Endothelial cell of umbilical vein (primary cell): ENCODE measurements around the gene TOR4A. TPM values are rescaled to one million over a fixed set of nuclear protein-coding genes. Genes with fewer than 3 reads are reported as not detected.

ENCODE experiments used
- BruUV-seq: library from RNA; stranded (reverse); fragments of 400-500 nt; replicated peaks from 2 replicates; lab custom pipeline; 2021; lab: Mats Ljungman, UMichigan
- CTCF ChIA-PET: fragments of 300-600, 350-600 bp; sonication (Branson Sonifier 250); formaldehyde crosslinking; loops from one replicate; lab custom pipeline; 2021; ENCODE audit warnings: antibody characterized with exemption, inconsistent platforms; lab: Charles Lee
- POLR2A ChIA-PET: fragments of 300-600, 350-600 bp; sonication (Branson Sonifier 250); formaldehyde crosslinking; loops from one replicate; lab custom pipeline; 2021; ENCODE audit warnings: antibody characterized with exemption, inconsistent platforms; lab: Charles Lee
- DNase-seq: peaks from one replicate; pipeline ENCODE4 v3.0.0-alpha.2; 2011; ENCODE audit warnings: low read depth, low spot score
- FAIRE-seq: peaks from 2 replicates; lab custom pipeline; 2011; peaks lifted over from hg19 to GRCh38; lab: Jason Lieb, UNC
- H2AFZ ChIP-seq: 2 replicates; pipeline ENCODE4 v1.6.0; 2012; ENCODE audit warnings: low read depth, low read length, control low read depth, inconsistent platforms
- H3K27ac ChIP-seq: 2 replicates; pipeline ENCODE4 v1.5.1; 2011; ENCODE audit warnings: low read depth, mild to moderate bottlenecking, control low read depth, low read length, moderate library complexity; ENCODE audit not compliant: insufficient read depth
- H3K27me3 ChIP-seq, 2 experiments: 2 replicates each; pipeline versions ENCODE4 v1.6.0 to v1.6.1; 2011; ENCODE audit warnings: low read length in 2 of 2, mixed read lengths in 1 of 2; ENCODE audit not compliant: control insufficient read depth in 2 of 2, insufficient read depth in 2 of 2
- H3K36me3 ChIP-seq, 2 experiments: 2 replicates in 1 of 2; 3 replicates in 1 of 2; pipeline ENCODE4 v1.5.1; 2011; ENCODE audit warnings: low read length in 2 of 2, mild to moderate bottlenecking in 1 of 2, moderate library complexity in 1 of 2; ENCODE audit not compliant: control insufficient read depth in 2 of 2, insufficient read depth in 2 of 2; ENCODE audit errors: extremely low read depth in 1 of 2
- H3K4me1 ChIP-seq: 3 replicates; pipeline ENCODE4 v1.5.1; 2011; ENCODE audit warnings: mild to moderate bottlenecking, low read length; ENCODE audit not compliant: control insufficient read depth, insufficient read depth; ENCODE audit errors: extremely low read depth
- H3K4me2 ChIP-seq: 2 replicates; pipeline ENCODE4 v1.6.1; 2011; ENCODE audit warnings: low read length, control low read depth, mixed read lengths; ENCODE audit not compliant: insufficient read depth
- H3K4me3 ChIP-seq, 3 experiments: fragments of 200-600 bp in 1 of 3; sonication (generic), shearing (Covaris generic) in 1 of 3; replicated peaks in 1 of 3; 2 replicates each; pipeline ENCODE4 v1.5.1; 2011 to 2016; ENCODE audit warnings: control low read depth in 3 of 3, low read length in 3 of 3, mild to moderate bottlenecking in 2 of 3, inconsistent platforms in 1 of 3, low read depth in 1 of 3, moderate library complexity in 1 of 3; ENCODE audit not compliant: insufficient read depth in 1 of 3
- H3K79me2 ChIP-seq: 2 replicates; pipeline ENCODE4 v1.6.0; 2012; ENCODE audit warnings: low read length, inconsistent platforms; ENCODE audit not compliant: control insufficient read depth, insufficient read depth
- H3K9ac ChIP-seq: replicated peaks from 2 replicates; pipeline ENCODE3; 2011; ENCODE audit warnings: low read length, control low read depth; ENCODE audit not compliant: insufficient read depth; ENCODE audit errors: extremely low read depth
- H3K9me1 ChIP-seq: replicated peaks from 3 replicates; pipeline ENCODE4 v1.6.0; 2011; ENCODE audit warnings: mild to moderate bottlenecking, low read length; ENCODE audit not compliant: control insufficient read depth, insufficient read depth; ENCODE audit errors: extremely low read depth
- H3K9me3 ChIP-seq: replicated peaks from 2 replicates; pipeline ENCODE4 v1.5.1; 2012; ENCODE audit warnings: low read length, inconsistent platforms; ENCODE audit not compliant: control insufficient read depth, insufficient read depth
- H4K20me1 ChIP-seq: replicated peaks from 2 replicates; pipeline ENCODE3; 2011; ENCODE audit warnings: mild to moderate bottlenecking, low read length; ENCODE audit not compliant: control insufficient read depth, insufficient read depth; ENCODE audit errors: extremely low read depth
- CTCF ChIP-seq, 2 donors: IDR thresholded peaks; 1 replicate in 1 of 2; 2 replicates in 1 of 2; pipeline ENCODE4 v1.5.1; 2011; ENCODE audit warnings: low read length in 2 of 2, mild to moderate bottlenecking in 2 of 2, moderate library complexity in 2 of 2, control low read depth in 1 of 2, inconsistent platforms in 1 of 2, low read depth in 1 of 2; ENCODE audit not compliant: insufficient read depth in 1 of 2; ENCODE audit errors: extremely low read depth in 1 of 2
- EZH2 ChIP-seq: IDR thresholded peaks from 2 replicates; pipeline ENCODE4 v1.6.1; 2012; ENCODE audit warnings: borderline replicate concordance, low read depth, mild to moderate bottlenecking, moderate library complexity, low read length, inconsistent platforms; ENCODE audit not compliant: severe bottlenecking
- FOS ChIP-seq: IDR thresholded peaks from 2 replicates; pipeline ENCODE4 v1.6.1; 2011; ENCODE audit warnings: mild to moderate bottlenecking, low read length, moderate library complexity, borderline replicate concordance; ENCODE audit not compliant: insufficient read depth
- GATA2 ChIP-seq: IDR thresholded peaks from 2 replicates; pipeline ENCODE4 v1.7.0; 2011; ENCODE audit warnings: low read depth, mild to moderate bottlenecking, moderate library complexity, mixed read lengths, low read length; ENCODE audit not compliant: insufficient read length, insufficient read depth
- JUN ChIP-seq: IDR thresholded peaks from 2 replicates; pipeline ENCODE4 v1.6.1; 2011; ENCODE audit warnings: borderline replicate concordance, low read depth; ENCODE audit not compliant: insufficient read length, insufficient read depth
- MAX ChIP-seq: IDR thresholded peaks from 2 replicates; pipeline ENCODE4 v1.6.1; 2011; ENCODE audit not compliant: insufficient read depth, insufficient read length
- MYC ChIP-seq: IDR thresholded peaks from one replicate; pipeline ENCODE4 v1.6.1; 2011; ENCODE audit warnings: mild to moderate bottlenecking, low read depth, low read length
- POLR2A ChIP-seq: IDR thresholded peaks from 2 replicates; pipeline ENCODE4 v1.6.1; 2012; ENCODE audit warnings: low read depth, mild to moderate bottlenecking, control low read depth, low read length
- POLR2AphosphoS5 ChIP-seq: IDR thresholded peaks from 2 replicates; pipeline ENCODE4 v1.6.1; 2012; ENCODE audit warnings: low read depth, mild to moderate bottlenecking, control low read depth, low read length, moderate library complexity; ENCODE audit not compliant: insufficient read depth
- dilution Hi-C: fragments of 300-500 bp; cut with MboI; formaldehyde crosslinking; loops from one replicate; pipeline ENCODE4 v1.15.0; 2019; ENCODE audit warnings: low sequenced_read_pairs; ENCODE audit not compliant: extremely low pct_ligation_motif_present
- intact Hi-C: fragments of 100-400 bp; cut with micrococcal nuclease; formaldehyde crosslinking; loops from one replicate; pipeline ENCODE4 v1.10.0; 2022
- polyA plus RNA-seq, 4 experiments: library from polyadenylated mRNA; depleted of rRNA in 3 of 4; stranded (reverse) in 3 of 4; unstranded in 1 of 4; fragments of >200 nt; gene quantifications; 2 replicates each; pipeline versions ENCODE4 v1.2.1 to v1.2.3, GENCODE V29; 2011 to 2012; ENCODE audit warnings: missing spikeins in 1 of 4
- total RNA-seq: library from RNA; stranded (reverse); gene quantifications from 2 replicates; pipeline ENCODE4 v1.2.3, GENCODE V29; 2021

Gene TOR4A
- total and polyA plus RNA-seq, 2 donors (not counting 3 experiments of a cell fraction or from before 2014, with no cell fraction given): 32.4 to 48.0 TPM

- FAIRE-seq (peak; percentile 87), DNase-seq (peak; percentile 79)
- no peak overlapping the region for H3K27ac ChIP-seq
- H3K36me3 ChIP-seq: no peaks in the 10 kb centered on the region
- H3K9me1 ChIP-seq: no peaks in the 10 kb centered on the region
- H3K4me1 ChIP-seq: peaks cover 4% of the 10 kb centered on the region
- ChIA-PET CTCF (interaction anchor here (0.6 to 1.9 kb wide), 32 partner anchors 9 to 265 kb away, joined by 3 to 42 read pairs (median 5); partner anchors contain the start of genes ENTPD8, EXD3, MRPL41 and NOXA1), POLR2A (interaction anchor here (0.7 to 1.1 kb wide), 2 partner anchors 10 to 15 kb away, joined by 4 to 5 read pairs; partner anchors contain the start of genes NRARP and TOR4A)
- no peaks in the 10 kb centered on the region for H3K79me2 ChIP-seq
- BruUV-seq: no TSS peak
- no peak overlapping the region for H3K4me3 ChIP-seq
- intact Hi-C loops: loop anchor here (1.0 kb wide), 2 partner anchors 158 to 239 kb away; no protein-coding TSS in a partner anchor
- no peak overlapping the region for H2AFZ ChIP-seq
- no peaks in the 10 kb centered on the region for H3K9me3 ChIP-seq
- H3K9ac ChIP-seq: no peak overlapping the region
- no peak overlapping the region for H3K4me2 ChIP-seq
- dilution Hi-C loops: no loop called here
- H3K27me3 ChIP-seq: no peaks in the 10 kb centered on the region
- TF ChIP-seq CTCF (IDR thresholded peaks at IDR 0.05; ENCODE audit: extremely low read depth in 1 of 2, insufficient read depth in 1 of 2, low read depth in 1 of 2, low read length in 2 of 2): peak; percentile 65 to 86
- peak; percentile 77 for TF ChIP-seq MAX
- no peak for TF ChIP-seq POLR2A
- H4K20me1 ChIP-seq: no peaks in the 10 kb centered on the region
Measured at GRCh38 chr9:137286975-137287383, 9.5 kb downstream of the TOR4A start.

- DNase-seq (no peak), FAIRE-seq (no peak)
- CTCF ChIA-PET: interaction anchor here (0.6 to 1.8 kb wide), 4 partner anchors 9 to 130 kb away, joined by 3 to 12 read pairs (median 4); partner anchors contain the start of genes EXD3, NOXA1, NRARP and TOR4A
- intact Hi-C loops (no loop called here), dilution Hi-C loops (no loop called here)
- Histone ChIP-seq H3K4me1 (peaks cover 24% of the 10 kb centered on the region), H3K4me2 (no peak overlapping the region), H2AFZ (no peak overlapping the region), H3K4me3 (no peak overlapping the region), H4K20me1 (no peaks in the 10 kb centered on the region), H3K79me2 (no peaks in the 10 kb centered on the region), H3K9me3 (no peaks in the 10 kb centered on the region), H3K27me3 (no peaks in the 10 kb centered on the region), H3K36me3 (no peaks in the 10 kb centered on the region), H3K9me1 (no peaks in the 10 kb centered on the region), H3K9ac (no peak overlapping the region), H3K27ac (no peak overlapping the region)
- POLR2A ChIA-PET: no interaction called here
- TF ChIP-seq GATA2 (no peak), MAX (no peak), JUN (no peak), MYC (no peak), FOS (no peak), POLR2A (no peak), CTCF (IDR thresholded peaks at IDR 0.05; ENCODE audit: extremely low read depth in 1 of 2, insufficient read depth in 1 of 2, low read depth in 1 of 2, low read length in 2 of 2) (no peak), POLR2AphosphoS5 (no peak), EZH2 (no peak)
- no TSS peak for BruUV-seq
Measured at GRCh38 chr9:137293094-137293481, 15.6 kb downstream of the TOR4A start.
